HUES64 (cell line): ENCODE results near the gene CMTM5.
"Not testable (repeated sequence)": the region's sequence is repeated elsewhere in the genome, so short reads cannot be mapped to it uniquely, and the experiment has no call there.

Experiments used
- H3K27ac ChIP-seq: 2 replicates; pipeline ENCODE4 v1.7.0; 2013; ENCODE audit warnings: low read depth, low read length, inconsistent platforms
- H3K27me3 ChIP-seq: 2 replicates; pipeline ENCODE4 v1.6.1; 2013; ENCODE audit warnings: mild to moderate bottlenecking, low read length; ENCODE audit not compliant: insufficient read depth
- H3K36me3 ChIP-seq: 2 replicates; pipeline ENCODE4 v1.6.1; 2013; ENCODE audit warnings: mild to moderate bottlenecking, low read length; ENCODE audit not compliant: insufficient read depth
- H3K4me1 ChIP-seq: 2 replicates; pipeline ENCODE4 v1.6.1; 2013; ENCODE audit warnings: mild to moderate bottlenecking, low read length, moderate library complexity; ENCODE audit not compliant: insufficient read depth
- H3K4me3 ChIP-seq: 2 replicates; pipeline ENCODE4 v1.5.1; 2013; ENCODE audit warnings: mild to moderate bottlenecking, low read length, moderate library complexity
- H3K9ac ChIP-seq: 2 replicates; pipeline ENCODE4 v1.6.1; 2013; ENCODE audit warnings: mild to moderate bottlenecking, low read depth, low read length
- H3K9me3 ChIP-seq: 2 replicates; pipeline ENCODE4 v1.6.1; 2013; ENCODE audit warnings: low read depth, low read length; ENCODE audit not compliant: insufficient read depth
- WGBS: fragments of 150-250, 120-280 bp; methylation state at CpG from one replicate; pipeline ENCODE4 v1.1.7; 2013; ENCODE audit warnings: missing lambda C conversion rate; 5-methylcytosine and 5-hydroxymethylcytosine counted together

The CMTM5 gene

GRCh38 chr14:23419646-23420045 is 42.8 kb downstream of the CMTM5 start:
- not testable (repeated sequence) for H3K4me1 ChIP-seq, H3K27me3 ChIP-seq, H3K4me3 ChIP-seq, H3K36me3 ChIP-seq, H3K27ac ChIP-seq, H3K9ac ChIP-seq, H3K9me3 ChIP-seq
- 83% methylated on average over 2 of the region's 17 CpGs for WGBS

DNA sequence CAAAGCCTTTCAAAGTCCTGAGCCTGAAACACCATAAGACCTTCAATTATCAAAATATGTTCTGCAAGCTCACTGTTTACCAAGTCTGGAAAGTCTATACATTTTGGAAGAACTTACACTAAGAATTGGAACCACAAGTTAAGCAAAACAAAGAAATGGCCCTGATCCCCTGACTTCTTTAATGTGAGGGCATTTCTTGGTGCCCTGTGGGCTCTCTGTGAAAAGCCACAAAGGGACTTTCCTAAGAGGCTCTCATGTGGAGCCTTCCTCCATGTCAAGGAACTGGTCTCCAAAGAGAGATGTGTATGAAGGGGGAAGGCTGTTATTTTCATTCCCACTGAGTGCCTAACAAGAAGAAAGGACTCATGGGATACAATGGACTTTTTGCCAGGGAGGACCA is 44.7 kb downstream of the CMTM5 start:
- Histone ChIP-seq H3K9me3 (no peaks in the 10 kb centered on the region), H3K27ac (no peak overlapping the region), H3K27me3 (peaks cover 3% of the 10 kb centered on the region; the same call in 1 of the 2 replicates), H3K4me1 (no peaks in the 10 kb centered on the region), H3K4me3 (no peak overlapping the region), H3K9ac (no peak overlapping the region), H3K36me3 (no peaks in the 10 kb centered on the region)

GRCh38 chr14:23423657-23424056 is 46.8 kb downstream of the CMTM5 start:
- WGBS = 92% methylated on average over 6 of the region's 6 CpGs

GRCh38 chr14:23425169-23425568 is 48.3 kb downstream of the CMTM5 start:
- H3K36me3 ChIP-seq = no peaks in the 10 kb centered on the region
- 86% methylated on average over 10 of the region's 10 CpGs for WGBS
- H3K27me3 ChIP-seq = peaks cover 4% of the 10 kb centered on the region; the same call in 1 of the 2 replicates

More at GRCh38 chr14:23423657-23424056, 46.8 kb downstream of the CMTM5 start:
- Histone ChIP-seq H3K27ac (no peak overlapping the region), H3K27me3 (peaks cover 7% of the 10 kb centered on the region; the same call in 1 of the 2 replicates), H3K9ac (no peak overlapping the region), H3K9me3 (no peaks in the 10 kb centered on the region), H3K36me3 (no peaks in the 10 kb centered on the region), H3K4me3 (no peak overlapping the region), H3K4me1 (no peaks in the 10 kb centered on the region)

DNA sequence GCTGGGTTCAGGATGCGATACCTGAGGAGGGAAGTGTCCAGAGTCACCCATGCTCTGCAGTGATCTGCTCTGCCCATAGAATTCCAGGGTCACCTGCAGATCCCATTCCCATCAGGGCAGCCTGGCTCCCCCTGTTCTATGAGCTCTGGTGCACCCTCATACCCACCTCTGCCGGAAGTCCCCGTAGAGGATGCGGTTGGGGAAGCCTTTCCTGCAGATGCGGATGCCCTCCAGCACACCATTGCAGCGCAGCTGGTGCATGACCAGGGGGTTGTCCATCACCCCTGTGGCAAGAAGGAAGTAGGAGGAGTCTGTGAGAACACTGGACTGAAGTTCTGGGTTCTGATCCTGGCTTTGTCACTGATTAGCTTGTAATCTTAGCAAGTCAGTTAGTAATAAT is 49.0 kb downstream of the CMTM5 start:
- H3K27ac ChIP-seq, H3K27me3 ChIP-seq, H3K9me3 ChIP-seq, H3K4me3 ChIP-seq, H3K9ac ChIP-seq, H3K36me3 ChIP-seq, H3K4me1 ChIP-seq: not testable (repeated sequence)
- WGBS = 95% methylated on average over 6 of the region's 6 CpGs

More at GRCh38 chr14:23425169-23425568, 48.3 kb downstream of the CMTM5 start:
- Histone ChIP-seq H3K4me1 (no peaks in the 10 kb centered on the region), H3K4me3 (no peak overlapping the region), H3K27ac (no peak overlapping the region), H3K9ac (no peak overlapping the region), H3K9me3 (no peaks in the 10 kb centered on the region)

- Histone ChIP-seq H3K9me3 (no peaks in the 10 kb centered on the region), H3K27me3 (peaks cover 4% of the 10 kb centered on the region; the same call in 1 of the 2 replicates), H3K4me3 (no peak overlapping the region), H3K9ac (no peak overlapping the region), H3K4me1 (no peaks in the 10 kb centered on the region; the same call in 1 of the 2 replicates), H3K36me3 (no peaks in the 10 kb centered on the region), H3K27ac (no peak overlapping the region)
- WGBS = 93% methylated on average over 13 of the region's 13 CpGs
Observed at GRCh38 chr14:23428686-23429495, 52.0 kb downstream of the CMTM5 start.
